ENCODE data around the gene TTC9C. TPM values are rescaled to one million over a fixed set of nuclear protein-coding genes. Genes with fewer than 3 reads are reported as not detected.
A peak's percentile ranks its signal among the peaks of the same experiment; 100 is the strongest.
"Not testable (repeated sequence)": the region's sequence is repeated elsewhere in the genome, so short reads cannot be mapped to it uniquely, and the experiment has no call there.

The TTC9C gene
- total RNA-seq, 1 donor from 2014 or later, result 36.6 TPM

- peak overlapping the region; percentile 95 for H3K4me3 Mint-ChIP-seq (ENCODE audit: unreplicated experiment)
- H3K9me3 Mint-ChIP-seq (ENCODE audit: unreplicated experiment), result no peaks in the 10 kb centered on the region
Measured at GRCh38 chr11:62752994-62753735, 24.9 kb downstream of the TTC9C start.

DNA sequence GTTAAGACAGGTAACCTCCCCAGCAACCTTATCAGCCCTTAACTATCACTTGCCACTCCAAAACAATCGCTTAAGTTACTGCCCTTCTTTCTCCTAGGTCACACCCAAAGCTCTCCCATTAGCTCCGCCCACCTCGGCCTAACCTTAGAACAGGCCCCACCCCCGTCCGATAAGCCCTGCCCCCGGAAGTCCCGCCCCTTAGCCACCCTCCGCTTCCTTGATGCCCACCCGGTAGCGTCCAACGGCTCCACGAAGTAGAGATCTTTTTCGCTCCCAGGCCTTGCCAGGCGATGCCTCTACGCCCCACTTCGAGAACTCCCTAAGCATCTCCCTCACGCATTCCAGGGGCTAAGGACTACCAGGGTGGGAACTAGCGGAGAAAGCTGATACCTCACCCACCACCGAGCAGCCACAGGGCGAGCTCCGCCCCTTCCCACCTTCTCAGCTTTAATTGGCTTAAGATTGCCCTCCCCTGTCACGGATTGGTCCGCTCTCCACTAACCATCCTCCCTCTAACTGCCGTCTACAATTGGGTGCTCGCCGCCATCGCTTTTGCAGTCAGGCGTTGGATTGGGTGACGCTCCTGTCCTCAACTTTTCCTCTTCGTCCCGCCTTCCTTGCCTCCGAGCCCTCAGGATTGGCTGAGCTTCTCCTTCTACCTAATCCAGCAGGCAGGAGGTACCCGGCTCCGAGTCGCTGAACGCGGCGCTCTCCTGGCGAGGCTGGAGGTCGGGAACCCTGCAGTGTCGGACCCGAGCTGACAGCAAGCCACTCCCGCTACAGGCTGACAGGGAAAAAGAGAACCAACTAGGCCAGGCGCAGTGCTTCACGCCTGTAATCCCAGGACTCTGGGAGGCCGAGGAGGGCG lies 25.7 kb downstream of the TTC9C start, which contains the start of gene ZBTB3:
TSS of gene ZBTB3 (minus strand) at position 425 of the 868 bp plus-strand sequence. CDS start 496 bp downstream, outside the sequence.
- Mint-ChIP-seq H3K4me3 (ENCODE audit: unreplicated experiment) (peak within 1 kb of the TSS; percentile 95), H3K27ac (ENCODE audit: unreplicated experiment) (peak within 1 kb of the TSS; percentile 99), H3K4me1 (ENCODE audit: unreplicated experiment) (peaks cover 17% of the 10 kb centered on the region), H3K9me3 (ENCODE audit: unreplicated experiment) (no peaks in the 10 kb centered on the region), H3K36me3 (ENCODE audit: unreplicated experiment) (peaks cover 4% of the 10 kb centered on the region), H3K27me3 (ENCODE audit: unreplicated experiment) (no peaks in the 10 kb centered on the region)
- DNase-seq (ENCODE audit: extremely low spot score, unreplicated experiment), result peak; percentile 98
- no peak for TF ChIP-seq CTCF (IDR thresholded peaks at IDR 0.05)

More at GRCh38 chr11:62752994-62753735, 24.9 kb downstream of the TTC9C start:
- DNase-seq (ENCODE audit: extremely low spot score, unreplicated experiment), result no peak
- peaks cover 5% of the 10 kb centered on the region for H3K36me3 Mint-ChIP-seq (ENCODE audit: unreplicated experiment)
- H3K4me1 Mint-ChIP-seq (ENCODE audit: unreplicated experiment), result peaks cover 19% of the 10 kb centered on the region
- H3K27me3 Mint-ChIP-seq (ENCODE audit: unreplicated experiment), result no peaks in the 10 kb centered on the region
- no peak for TF ChIP-seq CTCF (IDR thresholded peaks at IDR 0.05)
- peak overlapping the region; percentile 99 for H3K27ac Mint-ChIP-seq (ENCODE audit: unreplicated experiment)

DNA sequence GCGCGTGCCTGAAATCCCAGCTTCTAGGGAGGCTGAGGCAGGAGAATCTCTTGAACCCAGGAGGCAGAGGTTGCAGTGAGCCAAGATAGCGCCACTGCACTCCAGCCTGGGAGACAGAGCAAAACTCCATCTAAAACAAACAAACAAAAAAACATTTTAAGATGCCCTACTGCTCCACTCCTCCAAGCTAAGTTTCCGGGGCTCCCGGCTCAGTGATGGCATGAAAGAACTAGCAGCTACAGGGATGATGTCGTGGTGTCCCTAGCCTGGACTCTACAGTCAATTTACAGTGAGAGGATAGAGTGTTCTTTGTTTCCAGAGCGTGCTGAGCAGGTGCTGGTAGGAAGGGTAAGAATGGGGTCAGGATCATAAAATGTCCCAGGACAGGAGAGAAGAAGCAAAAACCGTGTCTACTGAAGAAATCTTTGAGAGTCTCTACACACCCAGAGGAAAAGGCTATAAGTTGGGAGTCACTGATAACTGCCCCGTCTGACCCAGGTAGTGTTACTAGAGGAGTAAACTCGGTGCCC lies 26.9 kb downstream of the TTC9C start:
- no peak for DNase-seq (ENCODE audit: extremely low spot score, unreplicated experiment)
- H3K9me3 Mint-ChIP-seq (ENCODE audit: unreplicated experiment), result no peaks in the 10 kb centered on the region
- no peak for TF ChIP-seq CTCF (IDR thresholded peaks at IDR 0.05)
- peaks cover 15% of the 10 kb centered on the region for H3K4me1 Mint-ChIP-seq (ENCODE audit: unreplicated experiment)
- H3K4me3 Mint-ChIP-seq (ENCODE audit: unreplicated experiment), result peak overlapping the region; percentile 95
- peaks cover 1% of the 10 kb centered on the region for H3K36me3 Mint-ChIP-seq (ENCODE audit: unreplicated experiment)
- no peaks in the 10 kb centered on the region for H3K27me3 Mint-ChIP-seq (ENCODE audit: unreplicated experiment)
- peak overlapping the region; percentile 7 for H3K27ac Mint-ChIP-seq (ENCODE audit: unreplicated experiment)

DNA sequence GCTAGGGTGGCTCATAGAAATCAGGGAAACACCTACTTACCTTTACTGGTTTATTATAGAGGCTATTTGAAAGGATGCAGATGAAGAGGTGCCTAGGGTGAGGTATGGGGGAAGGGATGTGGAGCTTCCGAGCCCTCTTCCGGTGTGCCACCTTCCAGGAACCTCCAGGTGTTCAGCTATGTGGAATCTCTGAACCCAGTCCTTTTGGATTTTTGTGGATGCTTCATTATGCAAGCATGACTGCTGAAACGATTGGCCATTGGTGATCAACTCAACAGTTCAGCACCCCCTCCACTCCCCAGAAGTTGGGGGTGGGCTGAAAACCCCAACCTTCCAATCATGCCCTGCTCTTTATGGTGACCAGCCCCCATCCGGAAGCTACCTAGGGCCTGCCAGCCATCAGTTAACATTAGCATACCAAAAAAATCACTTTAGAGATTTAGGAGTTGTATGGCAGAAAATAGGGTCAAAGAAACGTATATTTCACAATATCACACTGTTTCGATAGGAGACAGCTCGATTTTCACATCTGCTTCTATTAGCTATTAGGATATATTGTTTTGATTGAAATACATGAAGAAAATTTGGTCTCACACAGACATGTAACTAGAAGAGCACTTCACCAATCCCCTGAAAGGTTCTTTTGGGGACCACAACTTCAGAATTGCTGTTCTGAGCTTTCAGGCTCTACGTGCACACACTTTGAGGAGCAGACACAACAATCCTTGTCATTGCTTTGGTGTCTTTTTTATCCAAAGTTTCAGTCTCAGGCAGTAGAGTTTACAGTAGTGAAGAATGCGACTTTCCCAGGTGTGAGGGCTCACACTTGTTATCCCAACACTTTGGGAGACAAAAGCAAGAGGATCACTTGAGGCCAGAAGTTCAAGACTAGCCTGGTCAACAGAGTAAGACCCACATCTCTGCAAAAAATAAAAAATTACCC lies 29.8 kb downstream of the TTC9C start:
- H3K27me3 Mint-ChIP-seq (ENCODE audit: unreplicated experiment), result no peaks in the 10 kb centered on the region

GRCh38 chr11:62760867-62761227 lies 32.6 kb downstream of the TTC9C start:
- not testable (repeated sequence) for H3K36me3 Mint-ChIP-seq (ENCODE audit: unreplicated experiment); H3K9me3 Mint-ChIP-seq (ENCODE audit: unreplicated experiment); DNase-seq (ENCODE audit: extremely low spot score, unreplicated experiment); H3K27me3 Mint-ChIP-seq (ENCODE audit: unreplicated experiment)
- H3K4me3 Mint-ChIP-seq (ENCODE audit: unreplicated experiment), result peak overlapping the region; percentile 94
- H3K27ac Mint-ChIP-seq (ENCODE audit: unreplicated experiment), result peak overlapping the region; percentile 90
- peaks cover 17% of the 10 kb centered on the region for H3K4me1 Mint-ChIP-seq (ENCODE audit: unreplicated experiment)

More for the DNA sequence above, 29.8 kb downstream of the TTC9C start:
- DNase-seq (ENCODE audit: extremely low spot score, unreplicated experiment), result no peak
- H3K4me1 Mint-ChIP-seq (ENCODE audit: unreplicated experiment), result peaks cover 26% of the 10 kb centered on the region
- TF ChIP-seq CTCF (IDR thresholded peaks at IDR 0.05), result no peak
- no peak overlapping the region for H3K4me3 Mint-ChIP-seq (ENCODE audit: unreplicated experiment)
- H3K36me3 Mint-ChIP-seq (ENCODE audit: unreplicated experiment), result peaks cover 3% of the 10 kb centered on the region
- H3K9me3 Mint-ChIP-seq (ENCODE audit: unreplicated experiment), result no peaks in the 10 kb centered on the region
- no peak overlapping the region for H3K27ac Mint-ChIP-seq (ENCODE audit: unreplicated experiment)

All from osteocyte (in vitro differentiated cells).